WI38 (cell line): ENCODE data around the gene ZNF587B.
"Not testable (repeated sequence)": the region's sequence is repeated elsewhere in the genome, so short reads cannot be mapped to it uniquely, and the experiment has no call there.

ENCODE experiments used
- H3K4me3 ChIP-seq: 2 replicates; pipeline ENCODE4 v1.5.1; 2011; ENCODE audit warnings: low read depth, mild to moderate bottlenecking, control low read depth, low read length
- CTCF ChIP-seq: IDR thresholded peaks from 2 replicates; pipeline ENCODE4 v1.5.1; 2012; ENCODE audit warnings: low read depth, mild to moderate bottlenecking, control low read depth, low read length

ZNF587B gene

GRCh38 chr19:57830071-57830602 is at the start of gene ZNF587B:
Gene ZNF587B, plus strand, starts transcription at chr19:57830299. Its CDS starts 230 bp downstream, at chr19:57830529.
- peak within 1 kb of the TSS; percentile 59 for H3K4me3 ChIP-seq
- TF ChIP-seq CTCF = peak; percentile 21; the same call in 1 of the 2 replicates

- TF ChIP-seq CTCF = no peak
- no peak overlapping the region for H3K4me3 ChIP-seq
These were observed 43.8 kb upstream of the ZNF587B start for GRCh38 chr19:57786286-57786685.

GRCh38 chr19:57786906-57787305 is 43.2 kb upstream of the ZNF587B start:
- TF ChIP-seq CTCF = no peak
- H3K4me3 ChIP-seq = no peak overlapping the region

GRCh38 chr19:57788114-57788692 is 41.9 kb upstream of the ZNF587B start:
- no peak for TF ChIP-seq CTCF
- H3K4me3 ChIP-seq = no peak overlapping the region

GRCh38 chr19:57789288-57789687 is 40.8 kb upstream of the ZNF587B start:
- no peak for TF ChIP-seq CTCF
- H3K4me3 ChIP-seq = no peak overlapping the region

GRCh38 chr19:57796580-57796979 is 33.5 kb upstream of the ZNF587B start:
- not testable (repeated sequence) for H3K4me3 ChIP-seq

- no peak for TF ChIP-seq CTCF
- no peak overlapping the region for H3K4me3 ChIP-seq
These were observed 29.4 kb upstream of the ZNF587B start for GRCh38 chr19:57800696-57801095.

GRCh38 chr19:57802269-57802668 is 27.8 kb upstream of the ZNF587B start:
- no peak overlapping the region for H3K4me3 ChIP-seq

More at GRCh38 chr19:57802269-57802668, 27.8 kb upstream of the ZNF587B start:
- no peak for TF ChIP-seq CTCF
